GM19238 (cell line): ENCODE data around the gene CLDN9.

Experiments
- DNase-seq: peaks from one replicate; pipeline ENCODE4 v3.0.0; 2011; ENCODE audit warnings: low spot score; ENCODE audit not compliant: insufficient read length

CLDN9 gene, protein sequence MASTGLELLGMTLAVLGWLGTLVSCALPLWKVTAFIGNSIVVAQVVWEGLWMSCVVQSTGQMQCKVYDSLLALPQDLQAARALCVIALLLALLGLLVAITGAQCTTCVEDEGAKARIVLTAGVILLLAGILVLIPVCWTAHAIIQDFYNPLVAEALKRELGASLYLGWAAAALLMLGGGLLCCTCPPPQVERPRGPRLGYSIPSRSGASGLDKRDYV

DNA sequence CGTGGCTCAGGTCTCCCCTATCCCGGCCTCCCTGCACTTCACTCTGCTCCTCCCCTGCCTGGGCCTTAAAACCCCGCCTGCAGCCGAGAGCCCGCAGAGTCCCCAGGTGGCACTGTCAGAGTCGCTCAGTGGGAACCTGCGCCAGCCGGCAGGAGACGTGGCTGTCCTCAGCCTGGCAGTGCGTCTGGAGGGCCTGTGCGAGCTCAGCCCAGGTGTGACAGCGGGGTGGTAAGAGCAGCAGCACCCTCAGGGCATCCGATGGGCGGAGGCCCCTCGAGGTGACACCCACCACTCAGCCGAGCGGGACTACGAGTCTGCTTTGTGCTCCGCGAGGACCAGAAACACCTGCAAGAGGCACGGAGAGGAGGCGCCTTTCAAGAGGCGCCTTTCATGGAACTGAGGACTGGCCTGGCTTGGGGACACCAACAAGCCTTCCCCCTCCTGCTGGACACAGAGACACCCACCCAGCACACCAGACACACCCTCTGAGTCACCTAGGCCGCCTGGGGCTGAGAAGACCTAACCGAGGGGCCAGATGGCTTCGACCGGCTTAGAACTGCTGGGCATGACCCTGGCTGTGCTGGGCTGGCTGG, at the start of gene CLDN9:
Gene CLDN9, plus strand, starts transcription at position 96 of the 593 bp plus-strand sequence. Its CDS starts 440 bp downstream, at position 536.
- DNase-seq, result no peak

DNA sequence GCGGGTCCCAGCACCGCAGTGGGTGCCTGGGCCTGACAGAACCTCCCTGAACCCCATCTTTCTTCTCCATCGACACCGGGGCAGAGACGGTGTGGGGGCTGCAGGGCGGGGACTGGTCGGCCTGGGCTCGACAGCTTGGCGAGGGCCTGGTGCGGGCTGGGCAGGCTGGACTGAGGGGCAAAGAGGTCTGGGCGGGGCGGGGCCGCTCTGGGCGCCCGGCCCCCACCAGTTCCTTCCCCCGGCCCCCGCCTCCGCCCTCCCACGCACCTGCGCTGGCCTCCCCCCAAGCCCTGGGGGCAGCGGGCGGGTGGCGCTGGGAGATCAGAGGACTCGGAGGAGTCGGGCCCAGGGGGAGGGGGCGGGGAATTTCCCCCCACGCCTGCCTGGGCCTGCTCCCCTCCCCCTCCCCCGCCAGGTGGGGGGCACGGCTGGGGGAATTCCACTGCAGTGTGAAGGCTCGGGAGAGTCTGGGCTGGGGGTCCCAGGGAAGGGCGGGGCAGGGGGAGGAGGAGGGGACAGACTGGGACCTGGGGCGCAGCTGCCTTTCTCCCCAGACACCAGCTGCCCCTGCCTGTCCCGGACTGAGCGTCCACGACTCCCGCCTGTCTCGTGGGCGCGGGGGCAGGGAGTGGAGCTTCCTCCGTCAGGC, 49.5 kb upstream of the CLDN9 start:
- DNase-seq, result no peak

DNA sequence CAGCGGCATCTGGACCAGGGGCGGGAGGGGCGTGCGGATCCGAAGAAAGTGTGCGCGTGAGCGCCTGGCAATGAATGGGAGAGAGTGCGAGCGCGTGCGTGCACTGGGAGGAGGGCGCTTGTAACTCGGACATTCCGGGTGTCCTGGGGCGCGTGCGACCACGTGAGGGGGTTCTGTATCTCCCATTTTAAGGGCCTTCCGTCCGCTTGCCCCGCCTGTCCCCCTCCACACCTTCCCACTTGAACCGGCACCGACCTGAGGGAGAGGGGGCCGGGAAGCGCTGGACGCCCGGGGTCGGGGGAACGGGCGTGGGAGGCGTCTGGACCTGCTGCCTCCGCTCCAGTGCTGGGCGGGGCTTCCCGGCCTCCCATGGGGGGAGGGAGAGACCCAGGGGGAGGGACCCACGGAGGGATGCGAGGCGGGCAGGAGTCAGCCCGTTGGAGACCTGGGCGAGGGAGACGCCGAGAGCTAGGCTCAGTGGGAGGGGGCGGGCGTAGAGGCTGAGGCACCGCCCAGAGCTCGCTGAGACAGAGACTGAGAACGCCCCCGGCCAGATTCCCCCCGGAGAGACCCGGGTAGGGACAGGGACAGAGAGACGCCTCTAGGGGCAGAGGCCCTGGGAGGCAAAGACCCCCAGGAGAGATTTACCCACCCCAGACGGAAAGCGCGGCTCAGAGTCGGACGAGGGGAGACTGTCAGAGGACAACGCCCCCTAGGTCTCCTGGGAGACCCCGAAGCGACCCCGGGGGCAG, 48.8 kb upstream of the CLDN9 start, which contains the start of gene KREMEN2:
Gene KREMEN2, plus strand, starts transcription at position 553 of the 752 bp plus-strand sequence. CDS start 246 bp downstream, outside the sequence.
- no peak for DNase-seq

DNA sequence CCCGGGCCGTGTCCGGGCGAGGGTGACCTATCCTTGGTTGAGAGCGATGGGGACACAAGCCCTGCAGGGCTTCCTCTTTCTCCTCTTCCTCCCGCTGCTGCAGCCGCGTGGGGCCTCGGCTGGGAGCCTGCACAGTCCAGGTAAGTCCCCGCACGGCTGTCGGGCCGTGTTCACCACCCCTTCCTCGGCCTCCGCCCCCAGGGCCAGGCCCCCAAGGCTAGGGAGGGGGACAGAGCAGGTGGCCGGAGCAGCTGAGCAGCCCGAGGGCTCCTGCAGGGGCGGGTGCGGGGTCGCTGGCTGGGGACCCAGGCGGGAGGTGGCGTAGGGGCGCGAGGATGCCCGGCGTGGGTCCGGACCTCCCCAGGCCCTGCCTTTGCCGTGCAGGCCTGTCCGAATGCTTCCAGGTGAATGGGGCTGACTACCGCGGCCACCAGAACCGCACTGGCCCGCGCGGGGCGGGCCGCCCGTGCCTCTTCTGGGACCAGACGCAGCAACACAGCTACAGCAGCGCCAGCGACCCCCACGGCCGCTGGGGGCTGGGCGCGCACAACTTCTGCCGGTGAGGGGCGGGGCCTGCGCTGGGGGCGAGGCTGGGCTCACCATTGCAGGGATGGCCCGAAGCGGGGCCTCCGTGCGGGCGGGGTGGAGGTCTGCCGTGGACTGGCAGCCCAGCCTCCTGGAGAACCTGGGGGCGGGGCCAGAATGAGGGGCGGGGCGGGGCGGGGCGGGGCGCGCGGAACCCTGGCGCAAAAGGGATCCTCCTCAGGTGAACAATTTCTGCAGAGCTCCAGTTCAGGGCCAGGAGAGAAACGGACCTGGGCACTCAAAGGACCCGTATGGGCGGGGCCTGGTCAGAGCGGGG, 48.0 kb upstream of the CLDN9 start:
- peak; percentile 71 for DNase-seq

DNA sequence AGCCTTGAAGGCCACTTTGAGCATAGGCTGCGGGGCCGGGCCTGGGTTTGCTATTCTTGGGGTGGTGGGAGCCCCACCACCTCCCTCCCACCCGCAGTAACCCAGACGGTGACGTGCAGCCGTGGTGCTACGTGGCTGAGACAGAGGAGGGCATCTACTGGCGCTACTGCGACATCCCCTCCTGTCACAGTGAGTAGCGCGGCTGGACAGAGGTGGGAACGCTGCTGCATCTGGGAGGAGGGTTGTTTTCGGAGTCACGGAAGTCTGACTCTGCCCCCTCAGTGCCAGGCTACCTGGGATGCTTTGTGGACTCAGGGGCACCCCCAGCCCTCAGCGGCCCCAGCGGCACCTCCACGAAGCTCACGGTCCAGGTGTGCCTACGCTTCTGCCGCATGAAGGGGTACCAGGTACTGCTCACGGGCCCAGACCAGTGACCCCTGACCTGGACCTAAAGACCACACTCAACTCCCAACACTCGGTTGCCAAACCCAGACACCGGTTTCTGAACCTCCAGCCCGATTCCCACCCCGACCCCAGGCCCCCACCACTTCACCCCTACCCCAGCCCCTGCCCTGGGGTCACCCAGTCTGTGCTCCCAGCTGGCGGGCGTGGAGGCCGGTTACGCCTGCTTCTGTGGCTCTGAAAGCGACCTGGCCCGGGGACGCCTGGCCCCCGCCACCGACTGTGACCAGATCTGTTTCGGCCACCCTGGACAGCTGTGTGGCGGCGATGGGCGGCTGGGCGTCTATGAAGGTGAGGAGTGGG, 46.5 kb upstream of the CLDN9 start:
- DNase-seq, result no peak

DNA sequence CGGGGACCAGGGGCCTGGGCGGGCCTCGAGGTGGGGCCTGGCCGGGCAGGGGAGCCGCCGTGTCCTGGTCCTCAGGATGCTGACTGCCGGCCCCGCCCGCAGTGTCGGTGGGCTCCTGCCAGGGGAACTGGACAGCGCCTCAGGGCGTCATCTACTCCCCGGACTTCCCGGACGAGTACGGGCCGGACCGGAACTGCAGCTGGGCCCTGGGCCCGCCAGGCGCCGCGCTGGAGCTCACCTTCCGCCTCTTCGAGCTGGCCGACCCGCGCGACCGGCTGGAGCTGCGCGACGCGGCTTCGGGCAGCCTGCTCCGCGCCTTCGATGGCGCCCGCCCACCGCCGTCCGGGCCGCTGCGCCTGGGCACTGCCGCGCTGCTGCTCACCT, 45.9 kb upstream of the CLDN9 start:
- no peak for DNase-seq

DNA sequence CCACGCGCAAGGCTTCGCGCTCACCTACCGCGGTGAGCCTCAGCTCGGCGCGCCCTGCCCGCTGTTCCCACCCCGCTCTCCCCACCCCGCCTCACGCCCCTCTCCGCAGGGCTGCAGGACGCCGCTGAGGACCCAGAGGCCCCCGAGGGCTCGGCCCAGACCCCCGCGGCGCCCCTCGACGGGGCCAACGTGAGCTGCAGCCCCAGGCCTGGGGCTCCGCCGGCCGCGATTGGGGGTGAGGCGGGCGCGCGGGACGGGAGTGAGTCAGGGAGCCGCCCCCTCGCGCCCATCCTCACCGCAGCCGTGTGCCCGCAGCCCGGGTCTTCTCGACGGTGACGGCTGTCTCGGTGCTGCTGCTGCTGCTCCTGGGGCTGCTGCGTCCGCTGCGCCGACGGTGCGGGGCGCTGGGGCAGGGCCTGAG, 45.5 kb upstream of the CLDN9 start:
- no peak for DNase-seq

DNA sequence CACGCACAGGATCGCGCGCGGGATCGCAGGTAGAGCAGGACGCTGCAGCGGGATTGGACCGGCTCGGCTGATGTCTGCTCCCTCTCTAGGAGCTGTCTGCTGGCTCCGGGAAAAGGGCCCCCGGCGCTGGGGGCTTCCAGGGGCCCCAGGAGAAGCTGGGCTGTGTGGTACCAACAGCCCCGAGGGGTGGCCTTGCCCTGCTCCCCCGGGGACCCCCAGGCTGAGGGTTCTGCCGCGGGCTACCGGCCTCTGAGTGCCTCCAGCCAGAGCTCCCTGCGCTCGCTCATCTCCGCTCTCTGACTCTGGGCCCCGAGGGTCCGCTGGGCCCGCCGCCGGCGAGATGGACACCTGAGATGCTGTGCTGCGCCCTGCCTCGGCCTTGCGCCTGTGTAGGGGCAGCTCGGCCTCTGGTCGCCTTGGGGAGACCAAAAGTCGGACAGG, 45.0 kb upstream of the CLDN9 start:
- DNase-seq, result no peak

DNA sequence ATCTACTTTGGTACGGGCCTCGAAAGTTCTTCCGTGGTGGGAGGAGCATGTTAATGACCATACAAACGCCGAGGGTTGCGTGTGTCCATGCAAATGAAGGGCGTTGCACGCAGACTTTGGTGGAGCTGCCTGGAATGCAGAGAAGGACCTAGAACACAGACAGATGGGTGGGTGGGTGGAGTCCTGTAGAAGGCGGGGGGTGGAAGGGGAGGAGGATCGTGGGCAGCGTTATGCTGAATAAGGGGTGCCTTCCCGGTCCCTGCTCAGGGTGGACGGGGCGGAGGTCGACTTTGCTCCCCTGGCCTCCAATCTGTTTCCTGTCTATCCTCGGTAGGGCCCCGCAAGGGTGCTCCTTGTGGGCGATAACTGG, 44.4 kb upstream of the CLDN9 start:
- DNase-seq, result no peak

DNA sequence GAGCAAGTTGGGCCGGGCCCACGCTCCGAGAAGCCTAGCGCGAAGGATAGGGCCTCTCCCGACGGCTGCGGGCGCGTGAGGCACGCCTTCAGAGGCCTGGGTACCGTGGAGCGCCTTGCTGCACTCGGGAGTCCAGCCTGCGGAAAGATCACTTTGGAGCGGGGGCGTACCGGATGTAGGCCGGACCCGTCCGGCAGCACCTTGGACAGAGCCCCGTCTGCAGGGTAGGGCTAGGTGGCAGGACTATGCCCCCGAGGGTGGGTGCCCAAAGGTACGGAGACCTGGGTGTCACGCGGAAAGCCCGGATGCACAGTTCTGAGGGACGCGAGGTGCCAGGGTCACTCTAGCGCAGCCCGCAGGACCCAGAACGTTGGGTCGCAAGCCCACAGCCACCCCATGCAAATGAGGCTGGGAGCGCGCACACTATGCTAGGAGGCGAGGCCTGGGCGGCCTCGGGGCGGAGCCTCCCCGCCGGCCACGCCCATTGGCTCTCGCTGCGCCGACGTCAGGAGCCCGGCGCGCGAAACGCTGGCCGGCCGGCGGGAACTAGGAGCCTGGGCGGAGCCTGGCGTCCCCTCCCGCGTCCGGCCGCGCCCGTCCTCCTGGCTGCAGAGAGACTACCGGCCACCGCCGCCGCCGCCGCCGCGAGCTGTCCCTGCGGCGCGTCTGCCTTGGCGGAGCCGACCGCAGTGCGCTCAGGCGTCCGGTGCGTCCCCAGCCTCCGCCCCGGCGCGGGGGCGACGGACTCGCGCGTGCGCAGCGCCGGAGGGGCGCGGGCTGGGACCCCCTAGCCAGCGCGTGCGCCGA, 43.8 kb upstream of the CLDN9 start, which contains the start of gene PAQR4:
Gene PAQR4, plus strand, starts transcription at position 611 of the 807 bp plus-strand sequence. CDS start 327 bp downstream, outside the sequence.
- DNase-seq, result peak; percentile 98

DNA sequence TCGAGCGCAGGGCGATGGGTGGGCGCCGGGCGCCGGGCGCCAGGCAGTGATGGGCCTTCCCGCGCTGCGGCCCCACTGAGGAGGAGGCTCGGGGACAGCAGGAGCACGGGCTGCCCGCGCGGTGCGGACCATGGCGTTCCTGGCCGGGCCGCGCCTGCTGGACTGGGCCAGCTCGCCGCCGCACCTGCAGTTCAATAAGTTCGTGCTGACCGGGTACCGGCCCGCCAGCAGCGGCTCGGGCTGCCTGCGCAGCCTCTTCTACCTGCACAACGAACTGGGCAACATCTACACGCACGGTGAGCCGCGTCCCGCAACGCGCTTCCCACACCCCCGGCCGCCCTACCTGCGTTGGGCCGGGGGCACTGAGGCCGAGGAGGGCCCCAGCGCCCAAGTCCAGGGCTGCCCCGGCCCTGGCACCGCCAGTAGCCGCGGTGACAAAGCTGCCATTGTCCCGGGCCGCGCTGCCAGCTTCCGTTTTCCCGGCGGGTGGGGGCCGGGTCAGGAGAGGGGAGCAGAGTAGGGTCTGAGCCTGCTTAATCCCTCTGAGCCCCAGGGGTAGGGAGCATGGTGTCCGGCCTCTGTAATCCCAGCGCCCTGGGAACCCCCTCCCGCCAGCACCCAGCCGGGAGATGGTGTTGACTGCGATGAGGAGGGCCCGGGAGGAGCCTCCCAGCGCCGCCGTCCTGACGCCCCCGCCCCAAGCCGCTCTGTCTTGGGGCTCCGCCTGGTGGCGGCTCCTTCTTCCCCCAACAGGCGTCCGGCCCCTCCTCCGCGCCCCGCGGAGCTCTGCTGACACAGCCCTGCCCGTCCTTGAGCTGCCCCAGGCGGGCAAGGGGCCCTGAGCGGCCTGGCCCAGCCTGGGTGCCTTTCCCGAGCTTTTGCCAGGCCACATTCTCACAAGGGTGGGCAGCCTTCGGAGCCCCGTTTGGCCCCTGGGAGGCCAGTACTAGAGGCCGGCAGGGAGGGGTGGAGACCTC, 42.9 kb upstream of the CLDN9 start:
- DNase-seq, result peak; percentile 87

DNA sequence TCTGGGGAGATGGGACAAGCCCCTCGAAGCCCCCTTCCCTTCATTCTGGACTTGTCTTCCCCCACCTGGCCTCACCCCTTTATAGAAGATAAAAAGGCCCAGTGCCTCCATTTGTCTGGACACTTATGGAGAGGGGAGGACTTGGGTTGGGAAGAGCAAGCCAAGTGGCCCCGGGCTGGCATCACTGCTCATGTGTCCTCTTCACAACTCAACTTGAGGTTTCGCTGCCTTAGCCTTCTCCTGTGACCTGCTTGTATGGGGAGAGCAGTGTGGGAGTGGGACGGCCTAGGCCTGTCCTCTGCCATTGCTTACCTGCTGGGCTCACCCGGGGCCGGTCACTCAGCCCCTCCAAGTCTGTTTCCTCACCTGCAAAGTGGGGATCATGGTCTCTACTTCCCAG, 42.2 kb upstream of the CLDN9 start:
- DNase-seq, result no peak

DNA sequence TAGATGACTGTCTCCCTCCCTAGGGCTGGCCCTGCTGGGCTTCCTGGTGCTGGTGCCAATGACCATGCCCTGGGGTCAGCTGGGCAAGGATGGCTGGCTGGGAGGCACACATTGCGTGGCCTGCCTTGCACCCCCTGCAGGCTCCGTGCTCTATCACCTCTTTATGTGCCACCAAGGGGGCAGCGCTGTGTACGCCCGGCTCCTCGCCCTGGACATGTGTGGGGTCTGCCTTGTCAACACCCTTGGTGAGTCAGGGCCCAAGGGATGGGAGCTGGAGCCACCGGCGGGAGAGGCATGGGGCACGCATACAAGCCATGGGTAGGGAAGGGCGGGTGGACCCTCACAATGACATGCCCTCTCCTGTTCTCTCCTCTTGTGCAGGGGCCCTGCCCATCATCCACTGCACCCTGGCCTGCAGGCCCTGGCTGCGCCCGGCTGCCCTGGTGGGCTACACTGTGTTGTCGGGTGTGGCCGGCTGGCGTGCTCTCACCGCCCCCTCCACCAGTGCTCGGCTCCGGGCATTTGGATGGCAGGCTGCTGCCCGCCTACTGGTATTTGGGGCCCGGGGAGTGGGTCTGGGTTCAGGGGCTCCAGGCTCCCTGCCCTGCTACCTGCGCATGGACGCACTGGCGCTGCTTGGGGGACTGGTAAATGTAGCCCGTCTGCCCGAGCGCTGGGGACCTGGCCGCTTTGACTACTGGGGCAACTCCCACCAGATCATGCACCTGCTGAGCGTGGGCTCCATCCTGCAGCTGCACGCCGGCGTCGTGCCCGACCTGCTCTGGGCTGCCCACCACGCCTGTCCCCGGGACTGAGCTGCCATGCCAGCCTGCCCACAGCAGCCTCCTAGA, 41.4 kb upstream of the CLDN9 start:
- no peak for DNase-seq

DNA sequence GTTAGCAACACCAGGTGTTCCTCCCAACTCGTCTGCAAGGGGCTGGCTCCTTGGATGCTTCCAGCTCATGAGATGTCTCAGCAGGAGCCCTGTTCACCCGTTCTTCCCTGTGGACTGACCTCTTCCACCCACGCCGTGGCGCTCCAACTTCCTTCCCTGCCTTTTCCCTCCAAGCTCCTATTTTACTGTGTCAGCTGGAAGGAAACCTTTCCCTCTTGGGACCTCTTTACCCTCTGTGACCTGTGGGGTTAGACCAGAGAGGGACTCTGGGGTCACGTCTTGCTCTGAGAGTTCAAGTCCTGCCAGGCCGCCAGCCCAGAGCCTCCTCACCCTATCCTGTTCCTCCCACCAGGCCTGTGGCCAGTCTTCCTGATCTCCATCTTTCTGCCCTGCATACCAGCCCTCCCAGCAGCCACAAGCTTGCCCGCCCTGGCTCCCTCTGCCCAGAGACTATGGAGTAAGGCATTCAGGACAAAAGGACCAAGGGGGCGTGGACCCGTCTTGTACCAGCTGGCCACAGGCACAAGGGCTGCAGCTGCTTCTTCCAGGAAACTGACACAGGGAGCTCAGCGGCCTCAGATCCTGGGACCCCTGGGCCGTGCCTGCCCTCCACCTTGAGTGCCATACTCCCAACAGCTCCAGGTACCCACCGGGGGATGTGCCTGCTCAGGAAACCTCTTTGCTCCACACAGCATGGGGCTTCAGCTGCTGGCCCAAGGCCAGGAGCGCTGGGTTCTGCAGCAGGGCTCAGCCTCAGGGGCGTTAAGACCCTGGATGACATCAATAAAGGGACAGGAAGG, 40.5 kb upstream of the CLDN9 start:
- DNase-seq, result no peak

DNA sequence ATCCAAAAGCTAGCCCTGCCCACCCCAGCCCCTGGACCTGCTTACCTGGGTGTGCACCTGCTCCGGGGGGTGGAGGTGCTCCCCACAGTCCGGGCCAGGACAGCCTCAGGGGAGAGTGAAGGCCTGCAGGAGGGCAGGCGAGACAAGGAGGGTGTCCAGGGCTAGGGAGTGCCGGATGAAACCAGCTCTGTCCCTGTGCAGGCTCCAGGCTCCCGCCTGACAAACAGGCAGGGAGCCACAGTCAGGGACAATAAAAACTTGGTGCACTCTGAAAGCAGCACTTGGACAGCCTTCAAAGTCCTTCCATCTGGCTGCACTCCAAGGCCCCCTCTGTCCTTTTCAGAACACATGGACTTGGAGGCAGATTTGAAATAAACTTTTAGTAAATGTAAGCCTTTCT, 39.6 kb upstream of the CLDN9 start:
- DNase-seq, result no peak

DNA sequence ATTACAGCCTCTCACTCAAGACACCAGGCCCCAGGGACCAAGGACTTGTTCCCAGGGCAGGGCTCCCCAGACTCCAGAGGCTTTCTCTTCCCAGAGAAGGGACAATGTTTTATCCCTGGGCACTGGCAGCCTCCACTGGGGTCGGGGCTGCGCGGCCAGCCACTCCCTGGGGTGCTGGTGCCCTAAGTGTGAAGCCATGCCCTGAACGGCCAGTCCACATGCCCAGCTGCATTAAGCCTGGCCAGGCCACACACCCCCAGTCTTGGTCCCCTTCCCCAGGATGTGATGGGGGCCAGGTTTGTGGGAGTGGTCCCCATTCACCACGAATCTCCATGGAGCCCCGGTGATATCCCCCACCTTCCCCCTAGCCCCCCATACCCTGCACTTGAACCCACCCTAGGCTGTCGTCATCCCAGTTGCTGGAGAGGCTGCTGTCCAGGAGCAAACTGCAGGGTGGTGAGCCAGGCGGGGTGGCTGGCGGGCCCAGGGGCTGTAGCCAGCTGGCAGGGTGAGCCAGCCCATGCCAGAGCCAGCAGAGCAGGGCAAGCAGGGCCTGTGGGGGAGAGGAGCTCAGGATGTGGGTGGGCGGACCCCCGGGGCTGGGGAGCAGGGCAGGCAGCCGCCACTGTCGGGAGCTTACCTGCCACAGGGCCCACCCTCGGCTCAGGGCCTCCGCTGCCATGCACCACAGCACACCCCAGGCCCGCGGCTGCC, 39.0 kb upstream of the CLDN9 start:
- DNase-seq, result no peak
